Measurements from ENCODE around the gene EIPR1.
A peak's percentile ranks its signal among the peaks of the same experiment; 100 is the strongest.

The EIPR1 gene

GRCh38 chr2:3322311-3322970, 55.2 kb downstream of the EIPR1 start:
- DNase-seq = no peak

GRCh38 chr2:3321825-3322224, 55.8 kb downstream of the EIPR1 start:
- DNase-seq = no peak

GRCh38 chr2:3320910-3321605, 56.6 kb downstream of the EIPR1 start:
- no peak for DNase-seq

- DNase-seq = no peak
Measured at GRCh38 chr2:3319745-3320566, 57.7 kb downstream of the EIPR1 start.

GRCh38 chr2:3319134-3319533, 58.5 kb downstream of the EIPR1 start:
- DNase-seq = no peak

- DNase-seq = no peak
Measured at GRCh38 chr2:3317871-3318590, 59.6 kb downstream of the EIPR1 start.

GRCh38 chr2:3317277-3317685, 60.3 kb downstream of the EIPR1 start:
- DNase-seq = no peak

- DNase-seq = no peak
Measured at GRCh38 chr2:3316456-3317276, 61.0 kb downstream of the EIPR1 start.

- DNase-seq = no peak
Measured at GRCh38 chr2:3314626-3315025, 63.0 kb downstream of the EIPR1 start.

- DNase-seq = no peak
Measured at GRCh38 chr2:3313781-3314375, 63.7 kb downstream of the EIPR1 start.

GRCh38 chr2:3312576-3313345, 64.9 kb downstream of the EIPR1 start:
- no peak for DNase-seq

- DNase-seq = no peak
Measured at GRCh38 chr2:3311601-3312000, 66.0 kb downstream of the EIPR1 start.

- DNase-seq = no peak
Measured at GRCh38 chr2:3309496-3310355, 67.9 kb downstream of the EIPR1 start.

- DNase-seq = no peak
Measured at GRCh38 chr2:3307901-3308300, 69.7 kb downstream of the EIPR1 start.

- no peak for DNase-seq
Measured at GRCh38 chr2:3307236-3307635, 70.4 kb downstream of the EIPR1 start.

- no peak for DNase-seq
Measured at GRCh38 chr2:3305952-3306351, 71.7 kb downstream of the EIPR1 start.

- no peak for DNase-seq
Measured at GRCh38 chr2:3305431-3305830, 72.2 kb downstream of the EIPR1 start.

- DNase-seq = peak in 1 of 2 experiments; percentile 63
Measured at GRCh38 chr2:3303583-3304406, 73.8 kb downstream of the EIPR1 start.

Measured in cerebellar nuclear complex (tissue), 1 donor.